Measurements from ENCODE around the gene FBXL15.
A peak's percentile ranks its signal among the peaks of the same experiment; 100 is the strongest.

FBXL15 gene

GRCh38 chr10:102381983-102382382 lies 38.7 kb upstream of the FBXL15 start:
- no peak for DNase-seq (ENCODE audit: low read depth)
- no peak overlapping the region for H3K4me3 ChIP-seq (ENCODE audit: low read depth, low read length)
- no peak for TF ChIP-seq CTCF (IDR thresholded peaks at IDR 0.05; ENCODE audit: insufficient read depth, low read depth, low read length, missing control alignments)

- no peak for TF ChIP-seq CTCF (IDR thresholded peaks at IDR 0.05; ENCODE audit: insufficient read depth, low read depth, low read length, missing control alignments)
- H3K4me3 ChIP-seq (ENCODE audit: low read depth, low read length), result no peak overlapping the region
- DNase-seq (ENCODE audit: low read depth), result no peak
Measured at GRCh38 chr10:102382871-102383270, 37.8 kb upstream of the FBXL15 start.

DNA sequence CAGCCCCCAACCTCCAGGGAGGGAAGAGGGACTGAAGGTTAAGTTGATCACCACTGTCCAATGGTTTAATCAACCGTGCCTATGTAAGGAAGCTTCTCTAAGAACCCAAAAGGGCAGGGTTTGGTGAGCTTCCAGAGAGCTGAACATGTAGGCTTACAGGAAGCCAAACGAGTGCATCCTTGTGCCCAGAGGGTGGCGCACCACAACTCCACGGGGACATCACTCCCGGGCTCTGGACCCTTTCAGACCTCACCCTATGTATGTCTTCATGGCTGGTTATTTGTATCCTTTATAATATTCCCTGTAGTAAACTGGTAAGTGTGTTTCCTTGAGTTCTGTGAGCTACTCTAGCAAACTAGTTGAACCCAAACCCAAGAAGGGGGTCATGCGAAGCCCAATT lies 36.6 kb upstream of the FBXL15 start:
- no peak overlapping the region for H3K4me3 ChIP-seq (ENCODE audit: low read depth, low read length)
- DNase-seq (ENCODE audit: low read depth), result no peak
- TF ChIP-seq CTCF (IDR thresholded peaks at IDR 0.05; ENCODE audit: insufficient read depth, low read depth, low read length, missing control alignments), result peak; percentile 6

DNA sequence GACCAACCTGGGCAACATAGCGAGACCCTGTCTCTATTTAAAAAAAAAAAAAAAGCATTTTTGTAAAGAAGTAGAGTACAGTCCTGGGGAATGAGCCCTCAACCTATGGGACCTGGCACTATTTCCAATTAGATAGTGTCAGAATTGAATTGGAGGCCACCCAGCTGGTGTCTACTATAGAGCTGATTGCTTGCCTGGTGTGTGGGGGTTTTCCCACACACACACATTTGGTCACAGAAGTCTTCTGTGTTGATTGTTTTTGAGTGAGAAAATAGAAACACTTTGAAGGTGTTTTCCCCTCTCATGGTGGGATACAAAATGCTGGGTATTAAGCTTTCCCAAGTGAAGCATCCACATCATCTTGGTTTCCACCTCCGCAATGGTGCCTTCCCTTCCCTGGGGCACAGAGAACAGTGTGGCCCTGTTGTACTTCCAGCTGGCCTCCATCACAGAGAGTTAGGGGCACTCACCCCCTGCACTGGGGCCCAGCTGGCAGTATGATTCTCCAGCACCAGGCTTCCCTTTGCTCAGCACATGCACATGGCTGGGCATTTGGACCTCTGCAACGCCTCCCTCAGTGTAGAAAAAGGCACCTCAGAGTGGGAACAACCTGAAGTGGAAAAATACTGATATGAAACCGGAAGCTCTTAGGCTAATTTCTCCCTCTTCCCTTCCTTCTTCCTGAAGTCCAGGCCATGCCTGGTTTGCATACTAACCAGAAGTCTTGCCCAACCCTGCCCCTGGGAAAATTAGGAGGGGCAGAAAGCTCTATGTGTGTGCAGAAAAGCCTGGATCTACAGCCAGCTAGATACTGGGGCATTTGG lies 35.8 kb upstream of the FBXL15 start:
- TF ChIP-seq CTCF (IDR thresholded peaks at IDR 0.05; ENCODE audit: insufficient read depth, low read depth, low read length, missing control alignments), result no peak
- no peak for DNase-seq (ENCODE audit: low read depth)
- H3K4me3 ChIP-seq (ENCODE audit: low read depth, low read length), result no peak overlapping the region

DNA sequence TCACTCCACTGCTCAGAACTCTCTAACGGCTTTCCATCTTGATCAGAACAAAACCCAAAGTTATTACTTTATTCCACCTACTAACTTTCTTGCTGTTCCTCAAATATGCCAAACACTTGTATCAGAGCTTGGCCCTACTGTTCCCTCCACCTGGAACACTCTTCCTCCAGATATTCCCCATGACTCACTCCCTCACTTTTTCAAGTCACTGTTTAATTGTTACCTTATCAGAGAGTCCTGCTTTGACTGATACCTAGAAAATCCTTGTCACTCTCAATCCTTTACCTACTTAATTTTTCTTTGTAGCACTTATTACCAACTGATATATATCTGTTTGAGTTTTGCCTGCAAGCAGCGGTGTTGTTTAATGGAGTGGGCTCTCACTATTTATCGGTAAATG lies 30.7 kb upstream of the FBXL15 start:
- H3K4me3 ChIP-seq (ENCODE audit: low read depth, low read length), result no peak overlapping the region
- TF ChIP-seq CTCF (IDR thresholded peaks at IDR 0.05; ENCODE audit: insufficient read depth, low read depth, low read length, missing control alignments), result no peak
- no peak for DNase-seq (ENCODE audit: low read depth)

DNA sequence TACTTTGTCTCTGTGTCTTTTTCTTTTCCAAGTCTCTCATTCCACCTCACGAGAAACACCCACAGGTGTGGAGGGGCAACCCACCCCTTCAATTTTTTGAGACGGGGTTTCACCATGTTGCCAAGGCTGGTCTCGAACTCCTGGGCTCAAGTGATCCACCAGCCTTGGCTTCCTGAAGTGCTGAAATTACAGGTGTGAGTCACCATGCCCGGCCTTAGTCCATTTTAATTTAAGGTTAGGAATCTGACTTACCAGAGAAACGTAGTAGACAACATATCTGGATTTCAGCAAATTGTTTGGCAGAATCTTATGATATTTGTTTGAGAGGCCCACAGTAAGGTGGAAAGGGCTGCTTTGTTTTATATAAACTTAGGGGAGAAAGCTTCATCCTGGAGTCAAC lies 28.3 kb upstream of the FBXL15 start:
- DNase-seq (ENCODE audit: low read depth), result no peak
- no peak overlapping the region for H3K4me3 ChIP-seq (ENCODE audit: low read depth, low read length)
- no peak for TF ChIP-seq CTCF (IDR thresholded peaks at IDR 0.05; ENCODE audit: insufficient read depth, low read depth, low read length, missing control alignments)
